Cardiac septum (tissue), 1 donor: ENCODE measurements around the gene ESM1. TPM values are rescaled to one million over a fixed set of nuclear protein-coding genes. Genes with fewer than 3 reads are reported as not detected.
"Not testable (repeated sequence)": the region's sequence is repeated elsewhere in the genome, so short reads cannot be mapped to it uniquely, and the experiment has no call there.

Source experiments
- DNase-seq: peaks from one replicate; pipeline ENCODE4 v3.0.0-alpha.2; 2020; ENCODE audit warnings: low spot score
- intact Hi-C: fragments of 100-400 bp; cut with DNase I; formaldehyde crosslinking; loops from one replicate; pipeline ENCODE4 v1.14.0; 2022
- long read RNA-seq: library from polyadenylated mRNA; unstranded; transcript quantifications from one replicate; pipeline ENCODE4 v2.0.0, GENCODE V29; 2021
- total RNA-seq: library from RNA; stranded (reverse); fragmentation: NEBNext Ultra II Directional; extraction: Animal tissue kit (Norgen Biotek cat#: 25700); gene quantifications from one replicate; pipeline ENCODE4 v1.2.1, GENCODE V29; 2021
- donor health status: DM: no; HTN: no; CAD: no.

Gene ESM1
- total RNA-seq, result 0.81 TPM
- long read RNA-seq, partial matches to known transcripts, result 0 of 1 reads
- long read RNA-seq, other reads (novel, unspliced or antisense), result 0 of 1 reads

GRCh38 chr5:54985301-54986268, at the start of gene ESM1:
ESM1 (minus strand) TSS chr5:54985593; CDS start chr5:54985517, 76 bp downstream.
- DNase-seq, result no peak
- intact Hi-C loops, result no loop called here

GRCh38 chr5:55033568-55033967, 48.2 kb upstream of the ESM1 start:
- DNase-seq, result no peak
- intact Hi-C loops, result no loop called here

- intact Hi-C loops, result no loop called here
- no peak for DNase-seq
These were observed 46.1 kb upstream of the ESM1 start for GRCh38 chr5:55031492-55031891.

- DNase-seq, result no peak
- intact Hi-C loops, result no loop called here
These were observed 45.4 kb upstream of the ESM1 start for GRCh38 chr5:55030676-55031369.

- intact Hi-C loops, result no loop called here
- DNase-seq, result no peak
These were observed 44.8 kb upstream of the ESM1 start for GRCh38 chr5:55030220-55030619.

GRCh38 chr5:55027595-55027994, 42.2 kb upstream of the ESM1 start:
- intact Hi-C loops, result no loop called here
- no peak for DNase-seq

- intact Hi-C loops, result no loop called here
- DNase-seq, result no peak
These were observed 37.1 kb upstream of the ESM1 start for GRCh38 chr5:55022450-55022849.

- intact Hi-C loops, result no loop called here
These were observed 36.4 kb upstream of the ESM1 start for GRCh38 chr5:55021821-55022220.

DNA sequence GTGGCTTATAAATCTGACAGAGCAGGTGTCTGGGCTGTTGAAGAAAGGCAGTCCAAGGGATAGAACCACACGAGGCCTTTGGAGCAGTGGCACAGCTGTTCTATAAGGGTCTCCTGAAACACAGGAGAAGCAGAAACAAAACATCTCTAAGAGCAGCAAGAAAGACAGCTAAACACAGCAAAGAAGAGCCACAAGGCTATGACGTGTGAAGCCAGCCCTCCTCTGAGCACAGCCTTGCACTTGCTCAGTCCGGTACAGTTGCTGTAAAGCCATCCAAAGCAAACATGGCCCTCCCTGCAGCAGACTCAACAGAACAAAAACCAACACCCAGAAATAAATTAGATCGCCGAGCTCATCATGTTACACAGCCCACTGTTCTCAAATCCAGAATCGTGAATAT, 36.0 kb upstream of the ESM1 start:
- no peak for DNase-seq
- intact Hi-C loops, result no loop called here

More at GRCh38 chr5:55021821-55022220, 36.4 kb upstream of the ESM1 start:
- DNase-seq, result no peak

- DNase-seq, intact Hi-C loops: not testable (repeated sequence)
These were observed 24.8 kb upstream of the ESM1 start for GRCh38 chr5:55010149-55010548.

DNA sequence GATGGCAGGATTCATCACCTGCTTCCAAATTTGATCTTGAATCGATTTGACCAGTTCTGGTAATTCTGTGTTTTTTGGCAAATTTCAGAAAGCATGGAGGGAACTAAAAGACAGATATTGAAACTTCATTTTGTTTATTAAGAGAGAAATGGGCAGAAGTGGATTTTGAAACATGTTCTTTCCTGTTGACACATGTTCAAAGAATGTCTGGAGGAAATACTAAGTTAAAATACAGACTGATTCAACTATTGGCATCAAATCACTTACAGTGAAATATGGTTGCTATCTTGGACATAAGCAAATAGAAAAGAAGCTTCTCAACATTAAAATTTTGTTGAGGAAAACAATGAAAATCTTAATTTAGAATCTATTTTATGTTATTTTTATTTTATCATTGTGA, 19.3 kb upstream of the ESM1 start:
- no peak for DNase-seq
- intact Hi-C loops, result no loop called here

DNA sequence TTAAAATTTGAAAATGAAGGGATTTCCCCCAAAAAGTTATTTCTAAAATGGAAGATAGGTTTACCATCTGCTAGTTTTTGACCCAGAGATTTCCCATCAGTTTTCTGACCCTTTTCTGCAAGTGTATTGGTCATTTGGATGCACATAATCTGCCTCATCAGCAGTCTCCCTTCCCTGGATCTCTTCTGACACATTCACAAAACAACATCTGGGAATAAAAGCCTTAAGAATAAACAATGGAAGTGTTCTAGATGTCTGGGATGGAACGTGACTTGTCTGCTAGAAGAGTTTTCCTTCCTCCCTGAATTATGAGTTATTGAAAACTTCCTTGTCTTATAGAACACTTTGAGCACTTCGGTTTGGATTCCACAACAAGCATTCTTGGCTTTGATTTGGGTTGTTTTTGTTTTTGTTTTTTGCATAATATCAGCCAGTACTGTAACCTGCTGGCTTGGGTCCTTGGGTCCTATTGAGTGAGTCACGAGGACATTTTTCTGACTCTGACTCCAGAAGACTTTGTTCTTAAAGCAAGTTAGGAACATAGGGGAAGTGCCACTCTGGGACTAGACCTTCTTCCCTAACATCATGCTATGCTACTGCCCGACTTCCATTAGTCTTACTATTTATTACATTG, 18.2 kb upstream of the ESM1 start:
- intact Hi-C loops, result no loop called here

GRCh38 chr5:55002166-55002565, 16.8 kb upstream of the ESM1 start:
- intact Hi-C loops, DNase-seq: not testable (repeated sequence)

More for the DNA sequence above, 18.2 kb upstream of the ESM1 start:
- DNase-seq, result no peak

- intact Hi-C loops, result no loop called here
- DNase-seq, result no peak
These were observed 11.7 kb upstream of the ESM1 start for GRCh38 chr5:54997081-54997480.

DNA sequence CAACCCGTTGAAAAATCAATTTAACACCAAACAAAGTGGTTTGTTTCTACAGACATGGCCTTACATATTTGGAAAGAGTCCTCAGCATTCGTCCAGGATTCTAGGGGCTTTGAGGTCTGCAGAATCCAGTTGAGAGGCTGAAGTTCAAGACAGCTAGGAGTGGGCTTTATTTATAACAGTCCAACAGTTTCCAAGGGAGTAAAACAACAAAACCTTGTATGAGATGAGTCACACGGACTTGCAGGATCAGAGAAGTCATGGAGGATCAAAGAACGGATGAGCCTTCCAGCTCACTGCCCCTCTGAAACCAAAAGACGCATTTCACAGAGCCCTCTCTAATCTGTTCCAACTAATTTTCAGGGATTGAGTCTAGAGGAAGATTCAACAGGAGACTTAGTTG, 11.1 kb upstream of the ESM1 start:
- intact Hi-C loops, result no loop called here
- no peak for DNase-seq

DNA sequence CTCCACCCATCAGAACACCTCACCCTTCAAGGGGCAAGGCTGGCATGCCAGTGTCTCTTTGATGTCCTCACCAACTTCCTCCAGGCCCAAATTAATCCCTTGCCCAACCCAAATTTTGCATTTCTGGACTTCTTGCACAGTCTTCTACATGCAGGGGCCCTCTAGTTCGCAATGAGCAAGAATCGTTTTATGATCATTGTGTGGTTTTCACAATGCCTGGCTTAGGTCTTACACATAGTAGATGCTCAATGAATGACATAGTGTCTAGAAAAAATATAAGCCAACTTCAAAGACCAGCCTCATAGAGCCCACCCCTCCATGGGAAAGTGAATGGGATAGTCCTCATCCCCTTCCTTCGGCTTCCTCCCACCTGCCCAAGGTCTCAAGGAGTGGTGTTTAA, 9.8 kb upstream of the ESM1 start:
- intact Hi-C loops, result no loop called here
- no peak for DNase-seq

GRCh38 chr5:54994628-54995027, 9.2 kb upstream of the ESM1 start:
- DNase-seq, result no peak
- intact Hi-C loops, result no loop called here

DNA sequence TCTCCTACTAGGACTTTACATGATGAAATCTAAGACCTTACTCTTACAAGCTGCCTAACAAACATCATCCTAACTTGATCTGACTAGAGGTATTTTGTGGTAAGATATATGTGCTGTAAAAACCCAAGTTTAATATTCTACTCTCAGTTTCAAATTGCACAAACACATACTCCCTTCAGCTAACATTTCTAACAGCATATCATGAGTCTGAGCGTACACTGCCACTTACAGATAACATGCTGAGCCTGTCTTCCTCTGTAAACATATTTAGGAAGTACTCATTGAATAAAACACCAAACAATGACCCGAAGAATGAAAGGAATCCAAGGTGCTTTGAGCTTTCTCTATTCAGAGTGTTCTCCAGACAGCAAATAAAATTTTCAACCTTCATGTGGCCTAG, 7.9 kb upstream of the ESM1 start:
- DNase-seq, result no peak
- intact Hi-C loops, result no loop called here

GRCh38 chr5:54991416-54991815, 6.0 kb upstream of the ESM1 start:
- intact Hi-C loops, result no loop called here
- DNase-seq, result no peak

DNA sequence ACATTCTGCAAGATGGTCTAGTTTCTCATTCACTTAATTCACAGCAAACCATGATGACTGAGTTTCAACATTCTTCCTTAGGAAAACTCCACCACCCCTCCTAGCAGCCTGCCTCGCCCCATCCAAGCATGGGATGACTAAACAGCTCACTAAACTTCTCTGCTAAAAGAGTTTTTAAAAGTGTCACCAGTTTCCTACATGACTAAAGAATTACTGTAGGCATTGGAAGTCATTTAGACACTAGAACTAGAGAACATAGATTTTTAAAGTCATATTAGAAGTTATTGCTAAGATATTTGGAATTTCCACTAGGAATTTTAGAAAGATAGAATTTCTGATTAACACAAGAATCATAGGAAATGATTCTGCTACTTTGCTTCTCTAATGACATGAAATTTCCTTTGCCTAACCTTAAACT, 5.5 kb upstream of the ESM1 start:
- intact Hi-C loops, result no loop called here
- no peak for DNase-seq
